Esophagus muscularis mucosa (tissue), 4 donors: ENCODE data around the gene CMTR2. TPM values are rescaled to one million over a fixed set of nuclear protein-coding genes. Genes with fewer than 3 reads are reported as not detected.

ENCODE experiments used
- DNase-seq: peaks from one replicate; pipeline ENCODE4 v3.0.0-alpha.2; 2017; ENCODE audit errors: extremely low spot score
- H3K27ac ChIP-seq, 4 donors: fragments of 200-600 bp; sonication (generic); replicated peaks in 1 of 4; 1 replicate in 3 of 4; 2 replicates in 1 of 4; pipeline ENCODE4 v1.5.1; 2016 to 2019; ENCODE audit warnings: mild to moderate bottlenecking in 1 of 4
- H3K27me3 ChIP-seq, 4 donors: fragments of 200-600 bp; sonication (generic); one replicate each; pipeline versions ENCODE4 v1.5.1 to v1.6.0; 2016 to 2019
- H3K36me3 ChIP-seq, 4 donors: fragments of 200-600 bp; sonication (generic); one replicate each; pipeline ENCODE4 v1.5.1; 2016 to 2019
- H3K4me1 ChIP-seq, 4 donors: fragments of 200-600 bp; sonication (generic); one replicate each; pipeline ENCODE4 v1.5.1; 2016 to 2019
- H3K4me3 ChIP-seq, 4 donors: fragments of 200-600 bp; sonication (generic); 1 replicate in 2 of 4; 2 replicates in 2 of 4; pipeline ENCODE4 v1.5.1; 2016 to 2019; ENCODE audit warnings: mild to moderate bottlenecking in 4 of 4, moderate library complexity in 1 of 4
- H3K9me3 ChIP-seq, 4 donors: fragments of 200-600 bp; sonication (generic); 1 replicate in 3 of 4; 2 replicates in 1 of 4; pipeline ENCODE4 v1.5.1; 2016 to 2019
- CTCF ChIP-seq, 3 experiments: fragments of 200-600 bp in 2 of 3; fragments of 450-650 bp in 1 of 3; sonication (generic) in 2 of 3; IDR thresholded peaks; one replicate each; pipeline ENCODE4 v1.5.1; 2017 to 2019; ENCODE audit warnings: antibody characterized with exemption in 3 of 3, mild to moderate bottlenecking in 2 of 3, moderate library complexity in 1 of 3
- EP300 ChIP-seq: sonication (generic); formaldehyde crosslinking; IDR thresholded peaks from one replicate; pipeline ENCODE4 v1.6.1; 2017; ENCODE audit warnings: antibody characterized with exemption
- POLR2A ChIP-seq: fragments of 450-650 bp; IDR thresholded peaks from one replicate; pipeline ENCODE4 v1.6.1; 2017; ENCODE audit warnings: antibody characterized with exemption, moderate library complexity, mild to moderate bottlenecking, low read depth
- POLR2AphosphoS5 ChIP-seq, 2 donors: sonication (generic); formaldehyde crosslinking; IDR thresholded peaks; one replicate each; pipeline ENCODE4 v1.6.1; 2017; ENCODE audit warnings: antibody characterized with exemption in 2 of 2
- WGBS: methylation state at CpG from one replicate; pipeline ENCODE4 v1.1.5; 2018; 5-methylcytosine and 5-hydroxymethylcytosine counted together
- intact Hi-C: fragments of 100-400 bp; cut with DNase I; formaldehyde crosslinking; loops from one replicate; pipeline ENCODE4 v1.15.1; 2023
- total RNA-seq, 4 donors: library from RNA; depleted of rRNA; stranded (reverse); fragments of >200 nt; gene quantifications; one replicate each; pipeline versions ENCODE4 v1.1.0 to v1.2.1, GENCODE V29; 2016

The CMTR2 gene
- total RNA-seq, 4 donors from 2014 or later = 12.2 to 19.0 (median 15.8) TPM

DNA sequence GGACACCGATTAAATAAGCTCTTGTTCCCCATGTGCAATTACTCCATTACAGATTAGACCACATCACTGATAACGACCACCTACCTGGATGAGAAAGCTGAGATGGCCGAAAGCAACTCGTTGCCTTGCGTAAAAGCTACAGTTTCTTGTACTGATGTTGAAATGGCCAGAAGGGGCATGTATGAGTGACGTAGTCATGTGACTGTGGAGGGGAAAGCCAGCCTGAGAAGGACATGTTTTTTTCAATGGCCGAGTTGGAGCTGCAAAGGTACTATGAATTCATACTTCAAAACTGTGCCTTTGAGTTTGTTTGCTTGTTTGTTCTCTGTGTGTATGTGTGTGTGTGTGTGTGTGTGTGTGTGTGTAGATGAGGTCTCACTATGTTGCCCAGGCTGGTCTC, 41.7 kb downstream of the CMTR2 start:
- 86% methylated on average over 7 of the region's 7 CpGs for WGBS
- Histone ChIP-seq H3K9me3 (no peaks in the 10 kb centered on the region), H3K4me3 (no peak overlapping the region), H3K36me3 (no peaks in the 10 kb centered on the region), H3K27me3 (no peaks in the 10 kb centered on the region), H3K4me1 (no peaks in the 10 kb centered on the region), H3K27ac (no peak overlapping the region)
- DNase-seq = no peak
- intact Hi-C loops = no loop called here
- TF ChIP-seq CTCF (IDR thresholded peaks at IDR 0.05) = no peak
- no peak for TF ChIP-seq EP300
- TF ChIP-seq POLR2AphosphoS5 (IDR thresholded peaks at IDR 0.05) = no peak
- no peak for TF ChIP-seq POLR2A

DNA sequence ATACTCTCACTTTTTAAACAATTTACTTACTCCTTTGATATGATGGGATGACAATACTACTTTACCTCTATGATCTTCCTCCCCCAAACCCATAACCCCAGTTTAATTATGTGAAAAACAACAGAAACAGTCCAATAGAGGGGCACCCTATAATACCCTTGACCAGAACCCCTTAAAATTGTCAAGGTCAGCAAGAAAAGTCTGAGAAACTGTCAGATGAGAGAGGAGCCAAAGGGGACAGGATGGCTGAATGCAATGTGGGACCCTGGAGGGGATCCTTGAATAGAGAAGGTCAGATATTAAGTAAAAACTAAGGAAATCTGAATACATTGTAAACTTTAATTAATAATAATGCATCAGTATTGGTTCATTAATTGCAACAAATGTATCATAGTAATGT, 42.9 kb downstream of the CMTR2 start:
- Histone ChIP-seq H3K27ac (no peak overlapping the region), H3K36me3 (no peaks in the 10 kb centered on the region), H3K9me3 (no peaks in the 10 kb centered on the region), H3K4me3 (no peak overlapping the region), H3K27me3 (no peaks in the 10 kb centered on the region), H3K4me1 (no peaks in the 10 kb centered on the region)
- no peak for DNase-seq
- TF ChIP-seq EP300 (no peak), POLR2AphosphoS5 (IDR thresholded peaks at IDR 0.05) (no peak), POLR2A (no peak), CTCF (IDR thresholded peaks at IDR 0.05) (no peak)
- intact Hi-C loops = no loop called here

- intact Hi-C loops = no loop called here
- Histone ChIP-seq H3K9me3 (no peaks in the 10 kb centered on the region), H3K4me3 (no peak overlapping the region), H3K27ac (no peak overlapping the region), H3K4me1 (no peaks in the 10 kb centered on the region), H3K36me3 (no peaks in the 10 kb centered on the region), H3K27me3 (no peaks in the 10 kb centered on the region)
- TF ChIP-seq POLR2AphosphoS5 (IDR thresholded peaks at IDR 0.05) (no peak), POLR2A (no peak)
- WGBS = 80% methylated on average over 1 of the region's 1 CpG
- DNase-seq = no peak
These were observed 44.7 kb downstream of the CMTR2 start for GRCh38 chr16:71244521-71244920.

GRCh38 chr16:71242601-71243000, 46.6 kb downstream of the CMTR2 start:
- TF ChIP-seq POLR2AphosphoS5 (IDR thresholded peaks at IDR 0.05) (no peak), EP300 (no peak), POLR2A (no peak), CTCF (IDR thresholded peaks at IDR 0.05) (no peak)
- DNase-seq = no peak
- Histone ChIP-seq H3K27me3 (no peaks in the 10 kb centered on the region), H3K36me3 (no peaks in the 10 kb centered on the region), H3K4me1 (no peaks in the 10 kb centered on the region), H3K9me3 (no peaks in the 10 kb centered on the region), H3K27ac (no peak overlapping the region), H3K4me3 (no peak overlapping the region)
- intact Hi-C loops = no loop called here
- WGBS = 50% methylated on average over 3 of the region's 3 CpGs

- Histone ChIP-seq H3K36me3 (no peaks in the 10 kb centered on the region), H3K27me3 (no peaks in the 10 kb centered on the region), H3K27ac (no peak overlapping the region), H3K4me3 (no peak overlapping the region), H3K4me1 (no peaks in the 10 kb centered on the region), H3K9me3 (no peaks in the 10 kb centered on the region)
- DNase-seq = no peak
- 86% methylated on average over 4 of the region's 4 CpGs for WGBS
- intact Hi-C loops = no loop called here
- TF ChIP-seq CTCF (IDR thresholded peaks at IDR 0.05) = no peak
- TF ChIP-seq POLR2AphosphoS5 (IDR thresholded peaks at IDR 0.05) = no peak
- no peak for TF ChIP-seq POLR2A
- TF ChIP-seq EP300 = no peak
These were observed 47.2 kb downstream of the CMTR2 start for GRCh38 chr16:71242036-71242435.

Other genes with a start within 250 kb of the CMTR2 start
- 1 to 10 TPM in 3 of 4 donors, under 1 TPM in 1; 0.32 to 2.6 (median 1.5) TPM for gene HYDIN, start 58.7 kb downstream of the CMTR2 start, total RNA-seq
- 1 to 10 TPM in 3 of 4 donors, under 1 TPM in 1; 0.71 to 3.6 (median 2.4) TPM for gene CALB2, start 69.3 kb upstream of the CMTR2 start, total RNA-seq
- gene TLE7, start 152.7 kb upstream of the CMTR2 start, total RNA-seq = not detected
- gene ZNF23, start 172.8 kb upstream of the CMTR2 start, total RNA-seq = 10 to 100 TPM in 3 of 4 donors, 1 to 10 TPM in 1; 9.4 to 12.5 (median 11.2) TPM
- gene ZNF19, start 199.9 kb upstream of the CMTR2 start, total RNA-seq = 1 to 10 TPM; 2.3 to 4.0 (median 2.9) TPM
- under 1 TPM in 2 of 4 donors, not detected in 2; 0.26 to 0.63 TPM for gene CHST4, start 237.0 kb upstream of the CMTR2 start, total RNA-seq